NCI-H2196 (cell line): Measurements from ENCODE around the gene CANX.

Experiments
- DNase-seq: peaks from one replicate; lab custom pipeline; 2025; ENCODE audit not compliant: unreplicated experiment; lab: John Stamatoyannopoulos, UW

CANX gene

GRCh38 chr5:179773686-179774040, 74.9 kb downstream of the CANX start:
- DNase-seq: no peak

DNA sequence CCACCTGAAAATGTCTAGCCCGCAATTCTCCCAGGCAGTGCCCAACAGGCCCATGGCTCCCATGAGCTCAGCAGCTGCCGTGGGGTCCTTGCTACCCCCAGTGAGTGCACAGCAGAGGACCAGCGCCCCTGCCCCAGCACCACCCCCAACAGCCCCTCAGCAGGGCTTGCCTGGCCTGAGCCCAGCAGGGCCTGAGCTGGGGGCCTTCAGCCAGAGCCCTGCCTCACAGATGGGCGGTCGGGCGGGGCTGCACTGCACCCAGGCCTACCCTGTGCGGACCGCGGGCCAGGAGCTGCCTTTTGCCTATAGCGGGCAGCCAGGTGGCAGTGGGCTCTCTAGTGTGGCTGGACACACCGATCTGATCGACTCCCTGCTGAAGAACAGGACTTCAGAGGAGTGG, 75.7 kb downstream of the CANX start:
- no peak for DNase-seq

- DNase-seq: no peak
Measured at GRCh38 chr5:179776411-179776938, 77.7 kb downstream of the CANX start.

GRCh38 chr5:179777456-179777855, 78.7 kb downstream of the CANX start:
- DNase-seq: no peak

DNA sequence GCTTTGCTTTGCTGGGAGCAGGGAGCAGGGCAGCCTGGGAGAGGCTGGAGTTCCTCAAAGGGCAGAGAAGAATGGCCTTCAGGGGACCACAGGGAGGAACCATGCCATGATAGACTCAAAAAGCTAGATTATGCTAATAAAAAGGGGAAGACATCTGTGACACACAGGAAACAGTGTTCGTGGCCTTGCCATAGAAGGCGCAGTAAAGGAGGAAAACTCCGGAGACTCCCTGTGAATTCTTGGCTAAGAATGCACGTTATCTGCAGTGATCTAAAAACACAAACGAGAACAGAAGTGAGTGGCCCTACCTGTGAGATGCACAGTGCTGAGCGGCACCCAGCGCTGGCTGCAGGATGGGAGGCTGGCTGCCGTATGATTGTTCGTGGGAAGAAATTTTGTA, 79.1 kb downstream of the CANX start:
- no peak for DNase-seq

GRCh38 chr5:179778591-179778990, 79.8 kb downstream of the CANX start:
- no peak for DNase-seq

- DNase-seq: no peak
Measured at GRCh38 chr5:179779826-179780225, 81.1 kb downstream of the CANX start.

- no peak for DNase-seq
Measured at GRCh38 chr5:179780362-179780761, 81.6 kb downstream of the CANX start.
